GM23338 (cell line): ENCODE data around the gene EGFR.

Experiments
- CREB1 ChIP-seq: fragments of 250-450 bp; sonication (Bioruptor Pico); IDR thresholded peaks from 2 replicates; pipeline ENCODE4 v1.5.0; 2020; ENCODE audit warnings: low read depth, mild to moderate bottlenecking, moderate library complexity
- EZH2 ChIP-seq: fragments of 200-600 bp; sonication (generic); IDR thresholded peaks from one replicate; pipeline ENCODE4 v1.8.0; 2017; ENCODE audit warnings: antibody characterized with exemption, mild to moderate bottlenecking, low read depth; ENCODE audit not compliant: unreplicated experiment
- EZH2phosphoT487 ChIP-seq: fragments of 200-600 bp; sonication (generic); IDR thresholded peaks from one replicate; pipeline ENCODE4 v1.8.1; 2018; ENCODE audit warnings: antibody characterized with exemption; ENCODE audit not compliant: unreplicated experiment
- JUNB ChIP-seq: IDR thresholded peaks from one replicate; pipeline ENCODE4 v1.6.1; 2016; ENCODE audit warnings: antibody characterized with exemption; ENCODE audit not compliant: unreplicated experiment
- POLR2AphosphoS5 ChIP-seq: IDR thresholded peaks from 2 replicates; pipeline ENCODE4 v1.6.1; 2016; ENCODE audit warnings: antibody characterized with exemption, low read depth
- ZNF114 ChIP-seq: fragments of 250-450 bp; sonication (Bioruptor Pico); IDR thresholded peaks from 2 replicates; pipeline ENCODE4 v1.5.0; 2020; ENCODE audit warnings: mild to moderate bottlenecking, moderate library complexity
- ZNF331 ChIP-seq: fragments of 250-450 bp; sonication (Bioruptor Pico); IDR thresholded peaks from 2 replicates; pipeline ENCODE4 v1.5.0; 2020; ENCODE audit warnings: low read depth, mild to moderate bottlenecking, moderate library complexity
- TF ChIP-seq, protein P1 (sequence below), 2 experiments: fragments of 200-600 bp in 1 of 2; sonication (generic) in 1 of 2; conservative IDR thresholded peaks; 2 replicates each; pipeline versions ENCODE4 v1.5.1 to v1.6.1; 2016 to 2017; ENCODE audit warnings: antibody characterized with exemption in 2 of 2, low read depth in 2 of 2, mild to moderate bottlenecking in 2 of 2, moderate library complexity in 1 of 2
- TF ChIP-seq, protein P2 (sequence below): IDR thresholded peaks from one replicate; pipeline ENCODE4 v1.6.1; 2018; ENCODE audit warnings: antibody characterized with exemption; ENCODE audit not compliant: unreplicated experiment
- TF ChIP-seq, protein P3 (sequence below): IDR thresholded peaks from 2 replicates; pipeline ENCODE4 v1.6.1; 2016; ENCODE audit warnings: antibody characterized with exemption
- TF ChIP-seq, protein P4 (sequence below): fragments of 250-450 bp; sonication (Bioruptor Pico); IDR thresholded peaks from 2 replicates; pipeline ENCODE4 v1.5.0; 2020; ENCODE audit warnings: mild to moderate bottlenecking, moderate library complexity

DNA sequence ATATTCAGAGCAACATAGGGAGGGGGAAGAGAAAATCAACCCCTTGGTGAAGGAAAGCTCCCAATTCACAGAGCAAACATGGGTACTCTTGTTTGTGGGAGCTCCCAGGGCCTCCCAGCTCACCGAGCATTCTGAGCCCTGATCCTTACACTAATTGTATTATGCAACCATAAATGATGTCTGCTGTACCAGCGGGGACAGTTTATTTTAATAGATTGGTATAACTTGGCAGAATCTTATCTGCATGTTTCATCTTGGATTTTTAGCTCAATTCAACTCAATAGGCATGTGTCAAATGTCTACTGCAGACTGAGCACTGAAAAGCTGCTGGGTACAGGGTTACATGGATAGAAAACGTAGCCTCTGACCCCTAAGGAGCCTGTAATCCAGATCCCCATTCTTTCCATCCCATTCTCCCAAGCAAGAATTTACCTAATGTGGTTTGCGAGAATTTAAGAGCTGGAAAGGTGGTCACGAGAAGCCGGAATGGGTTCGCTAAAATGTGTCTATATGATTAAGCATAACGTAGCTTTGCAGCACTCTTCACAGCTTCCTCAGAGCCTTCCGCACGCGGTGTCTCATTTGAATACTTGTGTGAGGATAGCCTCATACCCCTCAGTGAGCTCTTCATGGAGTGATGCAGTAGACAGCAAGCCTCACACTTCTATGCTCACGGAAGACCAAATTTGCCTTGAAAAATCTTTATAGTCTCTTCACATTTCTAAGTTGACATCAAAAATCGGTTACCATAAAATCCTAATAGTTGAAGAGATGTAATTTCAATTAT is 18.3 kb downstream of the EGFR start:
- TF ChIP-seq, protein P1, sequence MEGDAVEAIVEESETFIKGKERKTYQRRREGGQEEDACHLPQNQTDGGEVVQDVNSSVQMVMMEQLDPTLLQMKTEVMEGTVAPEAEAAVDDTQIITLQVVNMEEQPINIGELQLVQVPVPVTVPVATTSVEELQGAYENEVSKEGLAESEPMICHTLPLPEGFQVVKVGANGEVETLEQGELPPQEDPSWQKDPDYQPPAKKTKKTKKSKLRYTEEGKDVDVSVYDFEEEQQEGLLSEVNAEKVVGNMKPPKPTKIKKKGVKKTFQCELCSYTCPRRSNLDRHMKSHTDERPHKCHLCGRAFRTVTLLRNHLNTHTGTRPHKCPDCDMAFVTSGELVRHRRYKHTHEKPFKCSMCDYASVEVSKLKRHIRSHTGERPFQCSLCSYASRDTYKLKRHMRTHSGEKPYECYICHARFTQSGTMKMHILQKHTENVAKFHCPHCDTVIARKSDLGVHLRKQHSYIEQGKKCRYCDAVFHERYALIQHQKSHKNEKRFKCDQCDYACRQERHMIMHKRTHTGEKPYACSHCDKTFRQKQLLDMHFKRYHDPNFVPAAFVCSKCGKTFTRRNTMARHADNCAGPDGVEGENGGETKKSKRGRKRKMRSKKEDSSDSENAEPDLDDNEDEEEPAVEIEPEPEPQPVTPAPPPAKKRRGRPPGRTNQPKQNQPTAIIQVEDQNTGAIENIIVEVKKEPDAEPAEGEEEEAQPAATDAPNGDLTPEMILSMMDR (conservative IDR thresholded peaks at IDR 0.05; ENCODE audit: low read depth in 2 of 2) = no peak
- TF ChIP-seq, protein P2, sequence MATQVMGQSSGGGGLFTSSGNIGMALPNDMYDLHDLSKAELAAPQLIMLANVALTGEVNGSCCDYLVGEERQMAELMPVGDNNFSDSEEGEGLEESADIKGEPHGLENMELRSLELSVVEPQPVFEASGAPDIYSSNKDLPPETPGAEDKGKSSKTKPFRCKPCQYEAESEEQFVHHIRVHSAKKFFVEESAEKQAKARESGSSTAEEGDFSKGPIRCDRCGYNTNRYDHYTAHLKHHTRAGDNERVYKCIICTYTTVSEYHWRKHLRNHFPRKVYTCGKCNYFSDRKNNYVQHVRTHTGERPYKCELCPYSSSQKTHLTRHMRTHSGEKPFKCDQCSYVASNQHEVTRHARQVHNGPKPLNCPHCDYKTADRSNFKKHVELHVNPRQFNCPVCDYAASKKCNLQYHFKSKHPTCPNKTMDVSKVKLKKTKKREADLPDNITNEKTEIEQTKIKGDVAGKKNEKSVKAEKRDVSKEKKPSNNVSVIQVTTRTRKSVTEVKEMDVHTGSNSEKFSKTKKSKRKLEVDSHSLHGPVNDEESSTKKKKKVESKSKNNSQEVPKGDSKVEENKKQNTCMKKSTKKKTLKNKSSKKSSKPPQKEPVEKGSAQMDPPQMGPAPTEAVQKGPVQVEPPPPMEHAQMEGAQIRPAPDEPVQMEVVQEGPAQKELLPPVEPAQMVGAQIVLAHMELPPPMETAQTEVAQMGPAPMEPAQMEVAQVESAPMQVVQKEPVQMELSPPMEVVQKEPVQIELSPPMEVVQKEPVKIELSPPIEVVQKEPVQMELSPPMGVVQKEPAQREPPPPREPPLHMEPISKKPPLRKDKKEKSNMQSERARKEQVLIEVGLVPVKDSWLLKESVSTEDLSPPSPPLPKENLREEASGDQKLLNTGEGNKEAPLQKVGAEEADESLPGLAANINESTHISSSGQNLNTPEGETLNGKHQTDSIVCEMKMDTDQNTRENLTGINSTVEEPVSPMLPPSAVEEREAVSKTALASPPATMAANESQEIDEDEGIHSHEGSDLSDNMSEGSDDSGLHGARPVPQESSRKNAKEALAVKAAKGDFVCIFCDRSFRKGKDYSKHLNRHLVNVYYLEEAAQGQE = no peak
- no peak for TF ChIP-seq EZH2
- TF ChIP-seq CREB1 = no peak
- no peak for TF ChIP-seq POLR2AphosphoS5
- TF ChIP-seq EZH2phosphoT487 = no peak
- TF ChIP-seq, protein P3, sequence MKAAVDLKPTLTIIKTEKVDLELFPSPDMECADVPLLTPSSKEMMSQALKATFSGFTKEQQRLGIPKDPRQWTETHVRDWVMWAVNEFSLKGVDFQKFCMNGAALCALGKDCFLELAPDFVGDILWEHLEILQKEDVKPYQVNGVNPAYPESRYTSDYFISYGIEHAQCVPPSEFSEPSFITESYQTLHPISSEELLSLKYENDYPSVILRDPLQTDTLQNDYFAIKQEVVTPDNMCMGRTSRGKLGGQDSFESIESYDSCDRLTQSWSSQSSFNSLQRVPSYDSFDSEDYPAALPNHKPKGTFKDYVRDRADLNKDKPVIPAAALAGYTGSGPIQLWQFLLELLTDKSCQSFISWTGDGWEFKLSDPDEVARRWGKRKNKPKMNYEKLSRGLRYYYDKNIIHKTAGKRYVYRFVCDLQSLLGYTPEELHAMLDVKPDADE = no peak
- no peak for TF ChIP-seq ZNF331 (CRISPR knock-in tag)
- no peak for TF ChIP-seq JUNB
- TF ChIP-seq, protein P4, sequence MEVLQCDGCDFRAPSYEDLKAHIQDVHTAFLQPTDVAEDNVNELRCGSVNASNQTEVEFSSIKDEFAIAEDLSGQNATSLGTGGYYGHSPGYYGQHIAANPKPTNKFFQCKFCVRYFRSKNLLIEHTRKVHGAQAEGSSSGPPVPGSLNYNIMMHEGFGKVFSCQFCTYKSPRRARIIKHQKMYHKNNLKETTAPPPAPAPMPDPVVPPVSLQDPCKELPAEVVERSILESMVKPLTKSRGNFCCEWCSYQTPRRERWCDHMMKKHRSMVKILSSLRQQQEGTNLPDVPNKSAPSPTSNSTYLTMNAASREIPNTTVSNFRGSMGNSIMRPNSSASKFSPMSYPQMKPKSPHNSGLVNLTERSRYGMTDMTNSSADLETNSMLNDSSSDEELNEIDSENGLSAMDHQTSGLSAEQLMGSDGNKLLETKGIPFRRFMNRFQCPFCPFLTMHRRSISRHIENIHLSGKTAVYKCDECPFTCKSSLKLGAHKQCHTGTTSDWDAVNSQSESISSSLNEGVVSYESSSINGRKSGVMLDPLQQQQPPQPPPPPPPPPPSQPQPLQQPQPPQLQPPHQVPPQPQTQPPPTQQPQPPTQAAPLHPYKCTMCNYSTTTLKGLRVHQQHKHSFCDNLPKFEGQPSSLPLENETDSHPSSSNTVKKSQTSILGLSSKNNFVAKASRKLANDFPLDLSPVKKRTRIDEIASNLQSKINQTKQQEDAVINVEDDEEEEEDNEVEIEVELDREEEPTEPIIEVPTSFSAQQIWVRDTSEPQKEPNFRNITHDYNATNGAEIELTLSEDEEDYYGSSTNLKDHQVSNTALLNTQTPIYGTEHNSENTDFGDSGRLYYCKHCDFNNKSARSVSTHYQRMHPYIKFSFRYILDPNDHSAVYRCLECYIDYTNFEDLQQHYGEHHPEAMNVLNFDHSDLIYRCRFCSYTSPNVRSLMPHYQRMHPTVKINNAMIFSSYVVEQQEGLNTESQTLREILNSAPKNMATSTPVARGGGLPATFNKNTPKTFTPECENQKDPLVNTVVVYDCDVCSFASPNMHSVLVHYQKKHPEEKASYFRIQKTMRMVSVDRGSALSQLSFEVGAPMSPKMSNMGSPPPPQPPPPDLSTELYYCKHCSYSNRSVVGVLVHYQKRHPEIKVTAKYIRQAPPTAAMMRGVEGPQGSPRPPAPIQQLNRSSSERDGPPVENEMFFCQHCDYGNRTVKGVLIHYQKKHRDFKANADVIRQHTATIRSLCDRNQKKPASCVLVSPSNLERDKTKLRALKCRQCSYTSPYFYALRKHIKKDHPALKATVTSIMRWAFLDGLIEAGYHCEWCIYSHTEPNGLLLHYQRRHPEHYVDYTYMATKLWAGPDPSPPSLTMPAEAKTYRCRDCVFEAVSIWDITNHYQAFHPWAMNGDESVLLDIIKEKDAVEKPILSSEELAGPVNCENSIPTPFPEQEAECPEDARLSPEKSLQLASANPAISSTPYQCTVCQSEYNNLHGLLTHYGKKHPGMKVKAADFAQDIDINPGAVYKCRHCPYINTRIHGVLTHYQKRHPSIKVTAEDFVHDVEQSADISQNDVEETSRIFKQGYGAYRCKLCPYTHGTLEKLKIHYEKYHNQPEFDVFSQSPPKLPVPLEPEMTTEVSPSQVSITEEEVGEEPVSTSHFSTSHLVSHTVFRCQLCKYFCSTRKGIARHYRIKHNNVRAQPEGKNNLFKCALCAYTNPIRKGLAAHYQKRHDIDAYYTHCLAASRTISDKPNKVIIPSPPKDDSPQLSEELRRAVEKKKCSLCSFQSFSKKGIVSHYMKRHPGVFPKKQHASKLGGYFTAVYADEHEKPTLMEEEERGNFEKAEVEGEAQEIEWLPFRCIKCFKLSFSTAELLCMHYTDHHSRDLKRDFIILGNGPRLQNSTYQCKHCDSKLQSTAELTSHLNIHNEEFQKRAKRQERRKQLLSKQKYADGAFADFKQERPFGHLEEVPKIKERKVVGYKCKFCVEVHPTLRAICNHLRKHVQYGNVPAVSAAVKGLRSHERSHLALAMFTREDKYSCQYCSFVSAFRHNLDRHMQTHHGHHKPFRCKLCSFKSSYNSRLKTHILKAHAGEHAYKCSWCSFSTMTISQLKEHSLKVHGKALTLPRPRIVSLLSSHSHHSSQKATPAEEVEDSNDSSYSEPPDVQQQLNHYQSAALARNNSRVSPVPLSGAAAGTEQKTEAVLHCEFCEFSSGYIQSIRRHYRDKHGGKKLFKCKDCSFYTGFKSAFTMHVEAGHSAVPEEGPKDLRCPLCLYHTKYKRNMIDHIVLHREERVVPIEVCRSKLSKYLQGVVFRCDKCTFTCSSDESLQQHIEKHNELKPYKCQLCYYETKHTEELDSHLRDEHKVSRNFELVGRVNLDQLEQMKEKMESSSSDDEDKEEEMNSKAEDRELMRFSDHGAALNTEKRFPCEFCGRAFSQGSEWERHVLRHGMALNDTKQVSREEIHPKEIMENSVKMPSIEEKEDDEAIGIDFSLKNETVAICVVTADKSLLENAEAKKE (CRISPR knock-in tag) = no peak
- TF ChIP-seq ZNF114 (CRISPR knock-in tag) = no peak
